ENCODE measurements around the gene OTOP2.

- TF ChIP-seq CTCF (IDR thresholded peaks at IDR 0.05; ENCODE audit: low read length) (no peak), EZH2 (IDR thresholded peaks at IDR 0.05; ENCODE audit: borderline replicate concordance, low read length) (no peak)
Measured at GRCh38 chr17:74951680-74952421, 27.8 kb downstream of the OTOP2 start.
